DMS153 treated with DMSO at 0.1 percent for 48 hours (cell line): ENCODE results near the gene C1S.
"Not testable (repeated sequence)": the region's sequence is repeated elsewhere in the genome, so short reads cannot be mapped to it uniquely, and the experiment has no call there.

Experiments
- DNase-seq: peaks from one replicate; lab custom pipeline; 2025; ENCODE audit not compliant: unreplicated experiment; lab: John Stamatoyannopoulos, UW

The C1S gene

DNA sequence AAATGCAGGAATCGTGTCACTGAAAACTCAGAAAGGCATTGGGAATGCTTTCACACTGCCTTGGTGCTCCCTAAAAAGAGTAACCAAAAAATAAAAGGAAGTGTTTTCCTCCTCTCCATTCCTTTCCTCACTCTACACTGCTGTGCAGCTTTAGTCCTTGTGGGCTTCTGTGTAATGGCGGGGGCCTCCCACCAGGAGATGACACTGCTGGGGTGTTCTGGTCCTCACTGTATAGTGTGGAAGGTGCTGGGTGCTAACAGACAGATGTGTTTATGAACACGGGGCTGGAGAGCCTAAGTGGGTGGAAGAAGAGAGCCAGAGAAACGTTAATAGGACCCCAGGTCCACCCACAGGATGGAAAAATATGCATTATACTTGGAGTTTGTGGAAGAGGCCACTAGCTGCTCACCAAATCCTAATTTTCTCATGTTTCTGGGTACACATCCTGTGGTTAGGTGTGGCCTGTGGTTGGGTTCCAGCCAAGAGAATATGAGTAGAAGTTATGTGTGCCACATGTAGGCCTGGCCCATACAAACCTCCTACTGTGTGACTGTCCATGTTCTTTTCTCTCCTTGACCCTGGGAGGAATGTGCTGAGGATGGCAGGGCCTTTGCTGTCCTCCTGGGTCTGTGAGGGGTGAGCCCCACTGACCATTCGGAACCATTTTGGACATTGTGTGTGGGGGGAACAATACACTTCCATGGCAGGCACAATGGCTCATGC lies 14.0 kb upstream of the C1S start:
- DNase-seq = no peak

DNA sequence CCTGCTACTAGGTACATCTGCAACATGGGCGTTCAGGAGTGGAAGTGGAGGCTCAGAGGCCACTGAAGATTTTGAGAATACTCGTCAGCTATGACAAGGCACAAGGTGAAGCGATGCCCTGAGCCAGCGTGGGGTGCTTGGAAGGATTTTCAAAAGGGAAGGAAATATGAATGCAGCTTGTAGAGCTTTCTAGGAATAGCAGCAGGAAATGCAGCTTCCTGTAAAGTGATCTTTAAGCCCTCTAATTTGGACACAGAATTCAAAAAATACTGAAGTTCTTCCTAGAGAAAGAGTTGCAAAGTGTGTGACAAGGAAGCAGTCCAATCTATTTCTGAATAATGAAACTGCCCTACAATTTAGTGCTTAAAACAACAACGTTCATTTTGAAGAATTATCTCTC lies 13.2 kb upstream of the C1S start:
- no peak for DNase-seq

DNA sequence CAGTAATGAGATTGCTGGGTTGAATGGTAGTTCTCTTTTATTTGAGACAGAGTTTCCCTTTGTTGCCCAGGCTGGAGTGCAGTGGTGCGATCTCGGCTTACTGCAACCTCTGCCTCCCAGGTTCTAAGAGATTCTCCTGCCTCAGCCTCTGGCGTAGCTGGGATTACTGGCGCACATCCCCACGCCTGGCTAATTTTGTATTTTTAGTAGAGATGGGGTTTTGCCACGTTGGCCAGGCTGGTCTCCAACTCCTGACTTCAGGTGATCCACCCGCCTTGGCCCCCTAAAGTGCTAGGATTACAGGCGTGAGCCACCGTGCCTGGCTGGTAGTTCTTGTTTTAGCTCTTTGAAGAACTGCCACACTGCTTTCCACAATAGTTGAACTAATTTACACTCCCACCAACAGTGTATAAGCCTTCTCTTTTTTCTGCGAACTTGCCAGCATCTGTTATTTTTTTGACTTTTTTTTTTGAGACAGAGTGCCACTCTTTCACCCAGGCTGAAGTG lies 11.0 kb upstream of the C1S start:
- not testable (repeated sequence) for DNase-seq

DNA sequence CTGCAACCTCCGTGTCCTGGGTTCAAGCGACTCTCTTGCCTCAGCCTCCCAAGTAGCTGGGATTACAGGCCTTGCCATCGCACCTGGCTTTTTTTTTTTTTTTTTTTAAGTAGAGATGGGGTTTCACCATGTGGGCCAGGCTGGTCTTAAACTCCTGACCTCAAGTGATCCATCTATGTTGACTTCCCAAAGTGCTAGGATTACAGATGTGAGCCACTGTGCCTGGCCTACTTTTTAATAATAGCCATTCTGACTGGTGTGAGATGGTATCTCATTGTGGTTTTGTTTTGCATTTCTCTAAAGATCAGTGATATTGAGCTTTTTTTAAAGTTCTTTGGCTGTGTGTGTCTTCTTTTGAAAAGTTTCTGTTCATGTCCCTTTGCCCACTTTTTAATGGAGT lies 10.5 kb upstream of the C1S start:
- not testable (repeated sequence) for DNase-seq

DNA sequence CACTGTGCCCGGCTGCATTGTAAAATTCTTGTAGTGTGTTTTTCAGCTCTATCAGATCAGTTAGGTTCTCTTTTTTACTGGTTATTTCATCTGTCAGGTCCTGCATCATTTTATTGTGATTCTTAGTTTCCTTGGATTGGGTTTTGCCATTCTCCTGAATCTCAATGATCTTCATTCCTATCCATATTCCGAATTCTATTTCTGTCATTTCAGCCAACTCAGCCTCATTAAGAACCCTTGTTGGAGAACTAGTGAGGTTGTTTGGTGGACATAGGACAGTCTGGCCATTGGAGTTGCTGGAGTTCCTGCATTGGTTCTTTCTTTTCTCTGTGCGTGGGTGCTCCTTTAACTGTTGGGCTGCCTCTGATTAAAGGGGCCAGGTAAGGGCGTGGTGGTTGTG lies 5.6 kb upstream of the C1S start:
- no peak for DNase-seq

DNA sequence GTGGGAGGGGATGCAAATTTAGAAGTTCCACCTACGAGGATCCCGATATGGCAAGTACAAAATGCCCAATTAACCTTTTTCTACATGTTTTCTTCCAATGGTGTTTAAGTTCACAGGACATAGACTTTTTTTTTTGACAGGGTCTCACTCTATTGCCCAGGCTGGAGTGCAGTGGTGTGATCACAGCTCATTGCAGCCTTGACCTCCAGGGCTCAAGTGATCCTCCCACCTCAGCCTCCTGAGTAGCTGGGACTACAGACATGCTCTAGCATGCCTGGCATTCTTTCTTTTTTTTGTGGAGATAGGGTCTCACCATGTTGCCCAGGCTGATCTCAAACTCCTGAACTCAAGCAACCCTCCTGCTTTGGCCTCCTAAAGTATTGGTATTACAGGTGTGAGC lies 4.8 kb upstream of the C1S start:
- DNase-seq = not testable (repeated sequence)

DNA sequence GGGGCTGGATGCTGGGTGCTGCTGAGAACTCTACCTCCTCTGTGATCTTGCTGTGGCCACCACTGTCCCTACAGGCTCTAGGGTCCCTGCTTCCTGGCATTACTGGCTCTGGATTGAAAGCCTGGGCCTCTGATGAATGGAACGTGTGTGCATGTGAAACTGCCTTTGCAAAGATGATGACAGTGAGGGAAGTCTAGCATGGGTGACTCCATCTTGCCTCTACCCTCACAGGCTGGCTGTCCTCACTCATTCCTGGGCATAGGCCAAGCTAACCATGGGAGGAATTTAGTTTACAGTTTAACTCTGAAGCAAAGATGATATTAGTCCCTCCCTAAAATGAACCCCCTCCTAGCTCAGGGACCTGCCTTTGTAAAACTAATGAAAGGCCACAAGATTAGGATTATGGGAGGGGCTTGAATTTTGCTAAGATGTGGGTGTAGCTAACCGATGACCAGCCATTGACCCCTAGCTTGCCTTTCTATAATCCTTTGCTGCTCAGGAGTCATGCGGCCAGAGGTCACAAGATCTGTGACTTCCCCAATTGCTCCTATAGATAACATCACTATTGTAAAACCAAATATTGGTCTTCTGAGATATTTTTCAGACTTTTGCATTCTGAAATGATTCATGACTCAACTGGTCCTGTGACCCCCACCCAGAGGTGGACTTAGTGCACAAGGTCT lies 2.2 kb upstream of the C1S start:
- DNase-seq = no peak

DNA sequence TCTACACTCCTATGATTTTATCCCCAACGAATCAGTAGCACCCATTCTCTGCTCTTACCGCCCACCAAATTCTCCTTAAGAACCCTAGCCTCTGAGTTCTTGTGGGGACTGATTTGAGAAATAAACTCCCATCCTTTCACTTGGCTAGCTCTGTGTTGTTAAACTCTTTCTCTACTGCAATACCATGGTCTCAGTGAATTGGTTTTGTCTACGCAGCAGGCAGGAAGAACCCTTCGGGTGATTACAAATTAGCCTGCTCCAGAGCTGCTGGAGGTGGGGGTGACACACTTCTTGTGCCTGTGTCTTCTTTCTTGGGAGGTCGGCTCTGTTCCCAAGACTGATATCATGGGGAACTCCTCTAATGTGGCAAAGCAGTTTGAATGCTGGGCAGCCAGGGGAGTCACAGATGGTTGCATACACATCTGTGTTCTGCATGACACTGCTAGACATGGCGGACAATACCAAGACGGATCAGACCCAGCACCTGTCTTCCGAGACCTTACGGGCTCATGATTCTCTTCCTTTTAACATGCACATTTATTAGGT lies 1.6 kb upstream of the C1S start:
- DNase-seq = no peak

DNA sequence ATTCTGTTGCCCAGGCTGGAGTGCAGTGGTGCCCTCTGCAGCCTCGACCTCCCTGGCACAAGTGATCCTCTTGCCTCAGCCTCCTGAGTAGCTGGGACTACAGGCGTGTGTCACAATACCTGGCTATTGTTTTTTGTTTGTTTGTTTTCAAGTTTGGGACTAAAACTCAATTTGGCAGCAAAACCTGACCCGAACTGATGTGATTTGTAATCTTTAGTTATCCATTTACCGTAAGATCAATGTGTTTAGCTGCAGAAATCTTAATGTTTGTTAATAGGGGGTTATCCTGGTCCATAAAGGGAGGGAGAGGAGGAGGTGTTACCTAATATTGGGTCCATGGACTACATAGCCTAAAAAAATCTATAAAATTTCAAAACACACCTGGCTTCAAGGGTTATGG lies 738 bp upstream of the C1S start:
- no peak for DNase-seq

DNA sequence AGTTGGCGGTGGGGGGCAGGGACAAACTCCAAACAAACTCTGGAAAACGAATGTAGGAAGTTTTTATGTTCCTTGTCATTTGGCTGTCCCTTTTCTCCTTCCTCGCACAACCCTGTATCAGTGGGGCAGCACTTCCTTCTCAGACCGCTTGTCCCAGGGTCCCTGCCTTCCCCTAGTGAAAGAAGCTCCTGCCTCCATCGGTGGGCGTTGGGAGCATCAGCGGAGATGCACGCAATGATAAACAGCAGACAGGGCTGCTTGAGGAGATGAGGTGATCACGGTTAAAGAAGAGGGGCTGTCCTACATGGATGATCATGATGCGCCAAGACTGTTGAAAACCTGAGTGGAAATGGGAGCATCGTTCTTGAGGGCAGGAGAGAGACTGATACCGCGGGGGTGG lies 620 bp downstream of the C1S start:
- DNase-seq = no peak

DNA sequence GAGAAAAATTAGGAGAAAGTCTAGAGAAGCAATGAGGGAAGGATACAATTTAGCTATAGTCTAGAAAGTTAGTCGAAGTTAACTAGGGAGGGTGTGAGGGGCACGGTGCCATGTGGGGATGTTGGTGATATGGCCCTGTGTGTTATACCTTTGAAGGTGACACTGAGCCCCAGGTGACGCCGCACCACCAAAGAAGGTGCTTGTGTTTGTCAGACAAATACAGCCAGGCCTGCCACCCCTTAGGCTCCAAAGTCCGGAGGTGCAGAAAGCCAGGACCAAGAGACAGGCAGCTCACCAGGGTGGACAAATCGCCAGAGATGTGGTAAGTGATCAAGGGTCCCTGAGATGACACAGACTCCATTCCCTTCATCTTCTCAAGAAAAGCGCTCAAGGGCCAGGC lies 1.1 kb downstream of the C1S start:
- no peak for DNase-seq

DNA sequence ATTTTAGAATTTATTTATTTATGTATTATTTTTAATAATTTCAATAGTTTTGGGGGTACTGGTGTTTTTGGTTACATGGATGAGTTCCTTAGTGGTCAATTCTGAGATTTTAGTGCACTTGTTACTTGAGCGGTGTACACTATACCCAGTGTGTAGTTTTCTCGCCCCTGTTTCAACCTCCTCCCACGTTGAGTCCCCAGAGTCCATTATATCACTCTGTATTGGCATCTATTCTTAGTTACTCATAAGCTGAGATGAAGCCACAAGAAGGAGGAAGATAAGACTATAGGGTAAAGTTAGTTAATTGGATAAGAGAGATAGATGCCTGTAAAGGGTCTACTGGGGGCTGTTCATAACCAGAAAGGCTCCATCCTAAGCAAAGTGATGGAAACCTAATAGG lies 4.0 kb downstream of the C1S start:
- DNase-seq = no peak

DNA sequence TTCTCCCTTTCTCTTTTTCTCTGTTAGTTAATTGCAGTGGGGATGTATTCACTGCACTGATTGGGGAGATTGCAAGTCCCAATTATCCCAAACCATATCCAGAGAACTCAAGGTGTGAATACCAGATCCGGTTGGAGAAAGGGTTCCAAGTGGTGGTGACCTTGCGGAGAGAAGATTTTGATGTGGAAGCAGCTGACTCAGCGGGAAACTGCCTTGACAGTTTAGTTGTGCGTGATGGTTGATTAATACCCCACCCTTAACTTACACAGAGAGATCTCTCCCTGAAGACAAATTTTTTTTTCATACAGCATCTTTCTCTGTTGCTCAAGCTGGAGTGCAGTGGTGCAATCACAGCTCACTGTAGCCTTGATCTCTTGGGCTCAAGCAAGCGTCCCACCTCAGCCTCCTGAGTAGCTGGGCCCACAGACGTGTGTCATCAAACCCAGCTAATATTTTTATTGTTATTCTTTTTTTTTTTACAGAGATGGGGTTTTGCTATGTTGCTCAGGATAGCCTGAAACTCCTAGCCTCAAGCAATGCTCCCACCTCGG lies 4.6 kb downstream of the C1S start:
- no peak for DNase-seq

DNA sequence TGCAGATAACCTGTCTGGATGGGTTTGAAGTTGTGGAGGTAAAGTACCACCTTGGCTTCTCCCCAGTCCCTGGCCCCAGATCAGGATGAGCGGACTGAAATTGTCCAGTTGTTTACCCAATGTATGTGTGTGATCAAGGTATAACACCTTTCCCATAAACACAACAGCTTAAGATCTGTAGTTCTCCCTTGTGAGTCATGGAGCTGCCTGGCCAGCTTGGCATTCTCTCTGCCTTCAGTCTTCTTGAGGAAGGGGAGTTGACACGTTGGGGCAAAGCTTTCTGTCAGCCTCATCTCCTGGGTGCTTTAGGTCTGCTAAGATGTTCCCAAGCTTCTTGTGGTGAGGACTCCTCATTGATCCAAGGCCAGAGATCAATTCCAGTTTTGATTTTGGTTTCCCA lies 6.1 kb downstream of the C1S start:
- no peak for DNase-seq

DNA sequence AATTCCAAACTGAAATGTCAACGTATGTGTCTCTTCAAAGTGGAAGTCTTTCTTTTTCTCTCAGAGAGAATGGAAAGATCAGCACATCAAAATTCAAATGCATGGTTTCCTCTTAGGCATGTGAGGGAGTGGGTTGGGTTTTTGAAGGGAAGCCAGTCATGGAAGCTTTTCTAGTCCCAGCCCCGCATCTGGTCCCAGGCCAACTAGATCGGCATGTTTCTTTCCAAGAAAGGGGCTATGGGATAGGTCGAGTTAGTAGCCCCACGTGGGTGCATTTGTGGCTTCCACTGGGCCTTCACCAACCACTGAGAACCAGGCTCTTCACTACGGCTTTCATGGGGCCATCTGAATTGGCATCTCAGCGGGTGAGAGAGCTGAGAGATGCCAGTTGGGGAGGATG lies 6.6 kb downstream of the C1S start:
- no peak for DNase-seq

DNA sequence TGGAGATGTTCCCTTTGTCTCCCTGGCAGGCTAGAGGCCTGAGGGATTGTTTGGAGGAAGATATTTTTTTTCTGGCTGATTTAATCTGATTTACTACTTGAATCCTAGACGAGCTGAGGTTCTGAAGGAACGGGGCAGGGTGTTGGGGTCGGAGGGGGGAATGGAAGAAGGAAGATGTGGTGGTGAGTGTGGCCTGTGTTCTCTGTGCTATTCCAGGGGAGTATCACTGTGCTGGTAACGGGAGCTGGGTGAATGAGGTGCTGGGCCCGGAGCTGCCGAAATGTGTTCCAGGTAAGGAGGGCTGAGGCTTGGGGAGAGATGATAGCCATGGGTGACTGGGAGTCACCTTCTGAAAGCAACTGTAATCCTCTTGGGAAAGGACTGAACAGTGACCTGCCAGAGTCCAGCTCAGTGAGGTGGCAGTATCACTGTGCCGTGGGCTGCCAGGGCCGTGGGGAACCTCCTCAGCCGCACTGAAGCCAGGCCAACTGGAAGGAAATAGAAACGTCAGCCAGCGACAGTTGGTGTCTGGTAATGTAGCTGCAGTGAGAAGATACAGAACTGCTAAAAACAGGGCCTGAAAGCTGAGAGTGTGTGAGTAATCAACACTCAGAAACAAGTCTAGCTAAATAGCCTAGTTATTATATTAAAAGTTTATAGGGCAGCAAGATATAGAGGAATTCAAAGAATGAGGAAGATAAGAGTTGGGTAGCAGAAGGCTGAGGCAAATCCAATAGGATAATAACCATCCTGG lies 7.9 kb downstream of the C1S start:
- DNase-seq = no peak

DNA sequence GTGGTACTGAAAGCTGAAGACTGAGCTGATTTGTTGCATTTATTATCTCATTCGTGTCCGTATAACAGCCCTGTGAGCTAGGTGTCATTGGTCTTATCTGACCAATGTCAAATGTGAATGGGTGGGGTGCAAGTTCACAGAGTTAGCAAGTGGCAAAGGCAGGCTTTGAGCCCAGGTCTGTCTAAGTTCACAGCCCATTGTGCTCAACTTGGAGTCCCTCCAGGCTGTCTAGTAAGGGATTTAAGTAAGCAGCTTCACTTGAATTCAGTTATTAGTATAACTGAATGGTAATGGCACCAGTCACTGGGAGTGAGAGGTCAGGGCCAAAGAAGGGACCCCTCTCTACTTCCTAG lies 8.5 kb downstream of the C1S start:
- no peak for DNase-seq

DNA sequence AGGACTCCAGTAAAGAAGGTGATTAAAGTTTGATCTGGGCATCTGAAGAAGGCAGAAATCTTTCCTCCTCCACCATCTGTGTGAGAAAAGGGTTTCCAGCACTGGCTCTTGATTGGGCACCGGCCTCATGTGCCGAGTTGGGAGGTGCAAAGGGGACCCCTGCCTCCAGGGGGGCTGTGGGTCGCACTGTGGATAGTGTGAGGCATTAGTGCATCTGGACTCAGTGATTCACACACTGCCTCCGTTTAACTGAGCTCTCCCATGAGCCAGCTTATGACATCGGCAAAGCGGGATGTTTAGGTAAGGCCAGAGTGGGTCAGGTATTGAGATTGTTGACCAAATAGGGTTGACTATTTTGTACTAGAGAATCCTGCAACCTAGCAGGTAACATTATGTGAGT lies 8.9 kb downstream of the C1S start:
- DNase-seq = no peak

DNA sequence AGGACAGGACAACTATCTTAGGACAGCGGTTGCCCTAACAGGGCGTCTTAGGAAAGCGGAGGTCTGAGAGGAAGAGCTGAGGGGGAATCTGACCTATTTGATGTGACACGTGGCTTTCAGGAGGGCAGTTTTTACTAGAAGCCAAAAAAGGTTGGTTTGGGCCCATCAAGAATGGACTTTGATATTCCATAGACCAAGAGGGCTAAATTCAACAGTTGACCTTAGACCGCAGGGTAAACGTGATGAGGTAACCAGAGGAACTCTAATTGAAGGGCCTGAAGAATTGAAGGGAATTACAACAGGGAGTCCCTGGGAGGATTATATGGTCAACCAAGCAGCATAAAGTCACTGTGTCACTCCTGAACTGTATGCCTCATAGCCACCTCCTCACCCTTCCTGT lies 11.5 kb downstream of the C1S start:
- DNase-seq = no peak

DNA sequence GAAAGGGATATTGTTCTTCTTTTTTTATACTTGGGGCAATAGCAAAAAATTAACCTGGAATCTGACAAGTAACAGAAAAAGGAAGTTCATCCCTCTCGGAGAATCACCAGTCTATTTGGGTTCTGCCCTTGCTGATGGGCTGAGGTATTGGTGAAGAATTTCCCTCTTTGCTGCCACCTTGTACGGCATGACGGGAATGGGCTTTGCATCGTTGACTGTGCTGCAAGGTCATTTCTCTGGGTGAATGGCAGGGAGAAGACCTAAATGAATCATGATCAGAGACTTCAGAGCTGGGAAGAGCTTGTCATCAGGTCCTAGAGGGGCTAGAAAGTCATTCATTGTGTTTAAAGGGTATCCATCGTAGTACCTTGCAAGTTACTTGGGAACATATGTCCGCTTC lies 12.0 kb downstream of the C1S start:
- no peak for DNase-seq

DNA sequence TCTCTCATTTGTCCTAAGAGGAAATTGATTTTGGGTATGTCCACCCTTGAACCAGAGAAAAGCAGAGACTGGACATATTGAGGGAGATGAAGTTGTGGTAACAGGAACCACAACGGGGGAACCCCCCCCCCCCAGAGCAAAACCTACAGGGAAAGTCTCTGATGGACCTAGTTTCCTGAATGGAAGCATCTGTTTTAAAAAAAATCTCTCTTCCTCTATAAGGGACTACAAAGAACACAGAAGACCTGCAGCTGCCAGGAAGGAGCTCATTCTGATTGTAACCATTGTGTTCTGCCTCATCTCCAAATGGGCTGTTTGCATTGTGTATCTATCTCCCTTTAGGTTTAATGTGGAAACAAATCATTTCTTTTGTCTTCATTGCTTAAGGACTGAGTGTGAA lies 13.4 kb downstream of the C1S start:
- DNase-seq = no peak

DNA sequence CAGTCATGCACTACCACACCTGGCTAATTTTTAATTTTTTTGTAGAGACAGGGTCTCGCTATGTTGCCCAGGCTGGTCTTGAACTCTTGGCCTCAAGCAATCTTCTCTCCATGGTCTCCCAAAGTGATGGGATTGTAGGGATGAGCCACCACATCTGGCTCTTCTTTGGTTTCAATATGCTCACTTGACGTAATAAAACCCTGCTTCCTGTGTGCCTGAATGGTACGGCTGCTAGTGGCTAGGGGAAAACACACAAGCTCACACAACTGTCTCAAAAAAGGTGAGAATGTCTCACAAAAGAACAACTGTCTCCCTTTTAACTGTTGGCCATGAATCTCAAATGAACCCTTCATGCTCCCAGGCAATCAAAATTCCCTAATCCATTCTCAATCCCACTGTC lies 15.0 kb downstream of the C1S start:
- DNase-seq = no peak
